Measurements from ENCODE around the gene CEP126. TPM values are rescaled to one million over a fixed set of nuclear protein-coding genes. Genes with fewer than 3 reads are reported as not detected.

CEP126 gene
- 0.57 and 0.86 TPM in 2 replicates for total RNA-seq

GRCh38 chr11:101914738-101915426 lies at the start of gene CEP126:
TSS of gene CEP126 (plus strand) at chr11:101915010. CDS start at chr11:101915285, 275 bp downstream.

GRCh38 chr11:101916422-101916821 lies 1.6 kb downstream of the CEP126 start, which contains the start of gene ANGPTL5:
TSS of gene ANGPTL5 (minus strand) at chr11:101916522. CDS start at chr11:101907909, 8,613 bp downstream.

DNA sequence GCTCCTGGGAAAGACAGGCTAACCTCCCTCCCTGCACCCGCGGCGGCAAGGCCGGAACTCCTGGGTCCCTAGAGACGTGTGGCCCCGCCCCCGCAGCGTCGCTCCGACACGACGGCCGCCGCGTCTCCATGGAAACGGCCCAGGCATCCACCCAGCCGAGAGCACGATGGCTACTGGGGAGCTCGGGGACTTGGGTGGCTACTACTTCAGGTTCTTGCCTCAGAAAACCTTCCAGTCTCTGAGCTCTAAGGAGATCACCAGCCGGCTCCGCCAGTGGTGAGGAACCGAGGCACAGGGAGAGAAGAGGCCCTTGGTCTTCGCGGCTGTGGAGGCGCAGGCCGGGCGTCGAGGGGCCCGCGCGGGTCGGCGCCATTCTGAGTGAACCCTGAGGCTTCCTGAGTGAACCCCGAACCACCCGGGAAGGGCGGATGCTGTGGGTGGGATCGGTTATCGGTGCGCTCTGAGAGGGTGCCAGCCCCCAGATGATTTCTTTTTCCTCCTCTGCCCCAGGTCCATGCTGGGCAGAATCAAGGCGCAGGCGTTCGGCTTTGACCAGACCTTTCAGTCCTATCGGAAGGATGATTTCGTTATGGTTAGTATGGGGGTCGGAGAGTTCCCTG lies 132.6 kb downstream of the CEP126 start, which contains the start of gene CFAP300:
Gene CFAP300 (plus strand): TSS at position 133 of the 620 bp plus-strand sequence. CDS start 34 bp downstream, at position 167.

Other genes with a start within 250 kb of the CEP126 start
- not detected in 2 replicates for gene ANGPTL5, start 1.5 kb downstream of the CEP126 start, total RNA-seq
- gene CFAP300, start 132.4 kb downstream of the CEP126 start, total RNA-seq, result 2.4 and 5.9 TPM in 2 replicates
- 92.6 and 119 TPM in 2 replicates for gene YAP1, start 195.4 kb downstream of the CEP126 start, total RNA-seq